ENCODE data around the gene MILR1.

Gene MILR1

DNA sequence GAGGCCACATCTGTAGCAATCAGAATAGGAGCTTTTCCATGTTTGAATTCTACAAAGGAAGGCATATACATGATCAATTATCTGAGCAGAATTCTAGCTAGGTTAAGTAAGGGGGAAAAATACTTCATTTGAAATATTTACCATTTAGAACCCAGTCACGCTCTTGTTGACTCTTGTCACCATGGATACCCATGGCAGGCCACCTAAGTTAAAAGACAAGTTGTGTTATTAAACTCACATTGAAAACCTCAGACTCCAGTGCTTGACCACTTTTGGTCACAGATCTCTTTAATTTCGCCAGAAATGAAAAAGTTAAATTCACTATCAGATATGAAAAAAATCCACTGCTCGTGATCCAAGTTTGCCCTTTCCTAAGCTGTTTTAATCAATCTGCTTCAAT lies 53.1 kb downstream of the MILR1 start:
- TF ChIP-seq, protein P1, sequence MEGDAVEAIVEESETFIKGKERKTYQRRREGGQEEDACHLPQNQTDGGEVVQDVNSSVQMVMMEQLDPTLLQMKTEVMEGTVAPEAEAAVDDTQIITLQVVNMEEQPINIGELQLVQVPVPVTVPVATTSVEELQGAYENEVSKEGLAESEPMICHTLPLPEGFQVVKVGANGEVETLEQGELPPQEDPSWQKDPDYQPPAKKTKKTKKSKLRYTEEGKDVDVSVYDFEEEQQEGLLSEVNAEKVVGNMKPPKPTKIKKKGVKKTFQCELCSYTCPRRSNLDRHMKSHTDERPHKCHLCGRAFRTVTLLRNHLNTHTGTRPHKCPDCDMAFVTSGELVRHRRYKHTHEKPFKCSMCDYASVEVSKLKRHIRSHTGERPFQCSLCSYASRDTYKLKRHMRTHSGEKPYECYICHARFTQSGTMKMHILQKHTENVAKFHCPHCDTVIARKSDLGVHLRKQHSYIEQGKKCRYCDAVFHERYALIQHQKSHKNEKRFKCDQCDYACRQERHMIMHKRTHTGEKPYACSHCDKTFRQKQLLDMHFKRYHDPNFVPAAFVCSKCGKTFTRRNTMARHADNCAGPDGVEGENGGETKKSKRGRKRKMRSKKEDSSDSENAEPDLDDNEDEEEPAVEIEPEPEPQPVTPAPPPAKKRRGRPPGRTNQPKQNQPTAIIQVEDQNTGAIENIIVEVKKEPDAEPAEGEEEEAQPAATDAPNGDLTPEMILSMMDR (IDR thresholded peaks at IDR 0.05; ENCODE audit: insufficient read depth, low read length, missing control alignments) = no peak
- H3K4me3 ChIP-seq (ENCODE audit: low read depth, low read length) = no peak overlapping the region
- CTCF ChIA-PET = interaction anchor here (1.2 to 8.5 kb wide), 3 partner anchors 9 to 181 kb away, joined by 3 to 88 read pairs (median 78); partner anchors contain the start of gene POLG2
- POLR2A ChIA-PET = interaction anchor here (0.6 kb wide), 1 partner anchor 80 kb away, joined by 3 read pairs; no protein-coding TSS in a partner anchor
- DNase-seq (ENCODE audit: low read depth, low spot score) = no peak

DNA sequence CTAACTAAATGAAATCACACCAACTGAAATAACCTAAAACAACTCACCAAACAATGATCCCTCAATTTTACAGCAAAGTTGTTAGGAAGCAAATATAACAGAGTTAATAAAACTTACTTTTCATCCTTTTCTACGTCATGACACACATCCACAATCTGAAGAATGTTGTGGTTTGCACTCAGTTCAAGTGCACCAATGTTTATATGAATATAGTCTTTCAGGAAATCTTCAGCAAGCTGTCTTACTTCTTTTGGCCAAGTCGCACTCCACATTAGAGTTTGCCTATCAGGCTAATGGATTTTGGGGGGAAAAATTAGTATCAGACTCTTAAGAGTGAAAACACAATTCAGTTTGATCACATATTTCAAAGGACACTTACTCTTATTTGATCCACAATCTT lies 53.9 kb downstream of the MILR1 start:
- DNase-seq (ENCODE audit: low read depth, low spot score) = no peak
- ChIA-PET CTCF (interaction anchor here (0.8 to 8.5 kb wide), 5 partner anchors 10 to 182 kb away, joined by 3 to 88 read pairs (median 4); partner anchors contain the start of gene POLG2), POLR2A (no interaction called here)
- H3K4me3 ChIP-seq (ENCODE audit: low read depth, low read length) = no peak overlapping the region
- TF ChIP-seq, protein P1 (IDR thresholded peaks at IDR 0.05; ENCODE audit: insufficient read depth, low read length, missing control alignments) = no peak

DNA sequence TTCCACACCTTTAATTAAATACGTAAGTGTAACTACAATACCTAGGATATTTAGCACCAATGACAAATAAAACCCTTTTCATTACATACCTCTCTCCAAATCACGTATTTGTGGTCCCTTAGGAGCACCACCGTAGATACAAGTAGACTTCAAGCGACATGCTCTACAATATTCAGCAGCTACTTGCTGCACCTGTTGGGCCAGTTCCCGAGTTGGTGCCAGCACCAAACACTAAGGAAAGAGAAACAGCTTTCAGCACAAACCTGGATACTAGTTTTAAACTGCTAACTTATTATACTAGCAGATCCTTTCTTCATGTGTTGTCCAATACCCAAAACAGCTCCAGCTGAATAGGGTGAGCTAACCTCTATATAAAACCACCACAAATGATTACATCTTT lies 54.4 kb downstream of the MILR1 start:
- no peak overlapping the region; the same call in none of the 2 replicates for H3K4me3 ChIP-seq (ENCODE audit: low read depth, low read length)
- ChIA-PET POLR2A (interaction anchor here (1.0 kb wide), 1 partner anchor 201 kb away, joined by 3 read pairs; no protein-coding TSS in a partner anchor), CTCF (interaction anchor here (0.8 to 8.5 kb wide), 5 partner anchors 10 to 183 kb away, joined by 3 to 88 read pairs (median 4); partner anchors contain the start of gene POLG2)
- DNase-seq (ENCODE audit: low read depth, low spot score) = no peak
- TF ChIP-seq, protein P1 (IDR thresholded peaks at IDR 0.05; ENCODE audit: insufficient read depth, low read length, missing control alignments) = no peak

DNA sequence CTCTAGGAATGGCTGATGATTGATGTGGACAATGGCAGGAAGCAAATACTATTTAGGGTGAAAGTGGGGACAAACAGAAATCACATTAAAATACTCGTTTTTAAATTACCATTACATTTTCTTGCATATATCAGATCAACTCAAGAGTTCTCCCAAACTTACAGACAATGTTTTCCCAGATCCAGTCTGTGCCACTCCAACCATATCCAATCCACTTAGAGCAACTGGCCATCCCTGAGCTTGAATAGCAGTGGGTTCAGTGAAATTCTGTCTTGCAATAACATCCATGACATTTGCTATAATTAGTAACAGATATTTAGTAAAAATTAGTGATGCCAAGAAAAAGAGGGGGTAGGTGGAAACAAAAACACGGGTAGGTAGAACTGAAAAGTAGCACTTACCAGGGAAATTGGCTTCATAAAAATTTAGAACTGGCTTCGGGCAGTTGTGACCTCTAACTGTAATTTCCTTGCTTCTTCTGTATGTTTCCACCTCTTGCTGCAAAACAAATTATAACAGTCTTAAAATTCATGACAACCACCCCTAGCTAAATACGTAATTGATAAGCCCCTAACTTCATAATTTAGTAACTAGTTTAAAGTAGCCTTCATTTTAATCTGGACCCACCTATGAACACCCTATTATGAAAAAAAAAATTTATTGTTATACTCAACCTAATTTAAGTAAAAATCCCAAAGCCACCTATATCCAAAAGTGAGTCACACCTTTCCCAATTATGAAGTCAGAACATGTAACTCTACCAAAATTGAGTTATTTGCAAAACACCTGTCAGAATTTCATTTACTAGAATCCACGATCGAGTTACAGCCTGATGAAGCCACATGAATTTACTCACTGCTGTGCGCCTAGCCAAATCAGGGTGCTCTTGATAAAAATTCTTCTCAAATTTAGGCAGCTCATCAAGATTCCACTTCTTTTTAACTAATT lies 55.2 kb downstream of the MILR1 start:
- H3K4me3 ChIP-seq (ENCODE audit: low read depth, low read length) = peak overlapping the region; percentile 97
- CTCF ChIA-PET = interaction anchor here (0.8 to 8.5 kb wide), 4 partner anchors 11 to 145 kb away, joined by 3 to 88 read pairs (median 41); partner anchors contain the start of gene POLG2
- no peak for DNase-seq (ENCODE audit: low read depth, low spot score)
- POLR2A ChIA-PET = interaction anchor here (1.0 to 3.0 kb wide), 2 partner anchors 7 to 201 kb away, joined by 3 to 55 read pairs; partner anchors contain the start of gene POLG2
- TF ChIP-seq, protein P1 (IDR thresholded peaks at IDR 0.05; ENCODE audit: insufficient read depth, low read length, missing control alignments) = no peak

DNA sequence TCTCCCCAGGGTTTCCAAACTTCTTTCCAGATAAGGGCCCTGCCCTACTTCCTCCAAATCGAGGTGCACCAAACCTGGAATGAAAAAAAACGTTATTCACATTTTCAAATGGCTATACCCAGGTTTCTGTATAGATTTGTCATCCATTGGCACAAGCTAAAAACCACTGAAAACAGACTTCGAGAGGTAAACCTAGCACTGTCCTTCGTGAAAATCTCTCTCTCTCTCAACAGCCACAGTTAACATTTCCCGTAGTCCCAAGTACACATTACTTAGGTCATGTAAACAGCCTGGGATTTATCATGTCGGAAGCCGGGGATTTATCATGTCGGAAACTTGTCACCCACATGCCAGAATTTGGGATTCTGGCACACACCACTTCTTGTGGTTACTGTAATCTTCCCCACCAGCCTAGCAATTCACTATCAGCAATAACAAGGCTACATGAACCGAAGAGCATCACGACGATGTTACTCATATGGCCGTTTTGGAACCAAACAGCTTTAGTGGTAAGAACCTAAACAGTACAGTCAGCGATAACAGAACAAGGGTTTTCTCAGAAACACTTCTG lies 55.9 kb downstream of the MILR1 start:
- H3K4me3 ChIP-seq (ENCODE audit: low read depth, low read length) = peak overlapping the region; percentile 97
- TF ChIP-seq, protein P1 (IDR thresholded peaks at IDR 0.05; ENCODE audit: insufficient read depth, low read length, missing control alignments) = no peak
- POLR2A ChIA-PET = interaction anchor here (0.6 to 3.0 kb wide), 9 partner anchors 7 to 765 kb away, joined by 3 to 55 read pairs (median 6); partner anchors contain the start of gene POLG2
- CTCF ChIA-PET = interaction anchor here (7.4 to 8.5 kb wide), 2 partner anchors 12 to 84 kb away, joined by 78 to 88 read pairs; partner anchors contain the start of gene POLG2
- DNase-seq (ENCODE audit: low read depth, low spot score) = no peak

All from AG04449 (cell line).